ENCODE data around the gene NIF3L1.

Gene NIF3L1

GRCh38 chr2:200860092-200860795 lies 28.9 kb upstream of the NIF3L1 start:
- in situ Hi-C loops (cut with MboI; ENCODE audit: low pct_unique_long_range_greater_than_20kb, low sequenced_read_pairs, unreplicated experiment) = no loop called here
- DNase-seq (ENCODE audit: low spot score) = no peak
- TF ChIP-seq, protein P1, sequence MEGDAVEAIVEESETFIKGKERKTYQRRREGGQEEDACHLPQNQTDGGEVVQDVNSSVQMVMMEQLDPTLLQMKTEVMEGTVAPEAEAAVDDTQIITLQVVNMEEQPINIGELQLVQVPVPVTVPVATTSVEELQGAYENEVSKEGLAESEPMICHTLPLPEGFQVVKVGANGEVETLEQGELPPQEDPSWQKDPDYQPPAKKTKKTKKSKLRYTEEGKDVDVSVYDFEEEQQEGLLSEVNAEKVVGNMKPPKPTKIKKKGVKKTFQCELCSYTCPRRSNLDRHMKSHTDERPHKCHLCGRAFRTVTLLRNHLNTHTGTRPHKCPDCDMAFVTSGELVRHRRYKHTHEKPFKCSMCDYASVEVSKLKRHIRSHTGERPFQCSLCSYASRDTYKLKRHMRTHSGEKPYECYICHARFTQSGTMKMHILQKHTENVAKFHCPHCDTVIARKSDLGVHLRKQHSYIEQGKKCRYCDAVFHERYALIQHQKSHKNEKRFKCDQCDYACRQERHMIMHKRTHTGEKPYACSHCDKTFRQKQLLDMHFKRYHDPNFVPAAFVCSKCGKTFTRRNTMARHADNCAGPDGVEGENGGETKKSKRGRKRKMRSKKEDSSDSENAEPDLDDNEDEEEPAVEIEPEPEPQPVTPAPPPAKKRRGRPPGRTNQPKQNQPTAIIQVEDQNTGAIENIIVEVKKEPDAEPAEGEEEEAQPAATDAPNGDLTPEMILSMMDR (IDR thresholded peaks at IDR 0.05; ENCODE audit: extremely low read depth, insufficient read depth, missing control alignments) = no peak

GRCh38 chr2:200861617-200862155 lies 27.5 kb upstream of the NIF3L1 start:
- in situ Hi-C loops (cut with MboI; ENCODE audit: low pct_unique_long_range_greater_than_20kb, low sequenced_read_pairs, unreplicated experiment) = no loop called here
- DNase-seq (ENCODE audit: low spot score) = no peak
- TF ChIP-seq, protein P1 (IDR thresholded peaks at IDR 0.05; ENCODE audit: extremely low read depth, insufficient read depth, missing control alignments) = no peak

DNA sequence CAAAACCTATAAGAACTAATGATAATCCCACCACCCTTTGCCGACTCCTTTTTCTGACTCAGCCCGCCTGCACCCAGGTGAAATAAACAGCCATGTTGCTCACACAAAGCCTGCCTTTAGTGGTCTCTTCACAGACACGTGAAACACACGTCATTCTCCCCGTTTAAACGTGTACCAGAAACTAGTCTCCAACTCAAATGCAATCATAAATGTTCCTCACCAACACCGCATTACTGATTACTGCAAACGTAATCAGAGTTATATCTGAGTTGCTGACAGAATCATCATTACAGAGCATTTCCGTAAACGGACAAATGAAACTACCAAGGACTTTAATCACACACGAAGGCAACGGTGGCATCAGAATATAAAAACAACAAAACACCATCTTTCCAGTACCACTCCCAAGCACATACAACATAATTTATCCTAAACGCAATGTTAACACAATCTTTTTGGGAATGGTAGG lies 26.6 kb upstream of the NIF3L1 start:
- in situ Hi-C loops (cut with MboI; ENCODE audit: low pct_unique_long_range_greater_than_20kb, low sequenced_read_pairs, unreplicated experiment) = no loop called here
- DNase-seq (ENCODE audit: low spot score) = peak; percentile 58
- TF ChIP-seq, protein P1 (IDR thresholded peaks at IDR 0.05; ENCODE audit: extremely low read depth, insufficient read depth, missing control alignments) = no peak

DNA sequence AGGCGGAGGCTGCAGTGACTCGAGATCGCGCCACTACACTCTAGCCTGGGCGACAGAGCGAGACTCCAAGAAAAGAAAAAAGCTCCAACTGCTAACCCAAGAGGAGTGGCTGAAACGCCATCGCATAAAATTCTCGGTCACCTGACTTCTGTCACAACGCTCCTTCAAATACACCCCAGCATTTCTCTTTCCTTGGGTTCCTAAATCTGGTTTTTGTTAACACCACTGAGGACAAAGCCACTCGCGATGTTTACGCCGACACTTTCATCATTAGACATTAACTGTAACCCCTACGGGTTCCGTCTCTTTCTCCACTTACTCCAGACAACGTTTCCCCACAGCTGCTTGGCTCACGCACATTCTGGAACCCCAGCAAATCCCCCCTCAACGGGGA lies 25.4 kb upstream of the NIF3L1 start:
- DNase-seq (ENCODE audit: low spot score) = no peak
- in situ Hi-C loops (cut with MboI; ENCODE audit: low pct_unique_long_range_greater_than_20kb, low sequenced_read_pairs, unreplicated experiment) = no loop called here
- TF ChIP-seq, protein P1 (IDR thresholded peaks at IDR 0.05; ENCODE audit: extremely low read depth, insufficient read depth, missing control alignments) = no peak

GRCh38 chr2:200864176-200865034 lies 24.8 kb upstream of the NIF3L1 start, which contains the start of gene CLK1:
Gene CLK1, minus strand, starts transcription at chr2:200864658. Its CDS starts 2,796 bp downstream, at chr2:200861862.
- TF ChIP-seq, protein P1 (IDR thresholded peaks at IDR 0.05; ENCODE audit: extremely low read depth, insufficient read depth, missing control alignments) = no peak
- in situ Hi-C loops (cut with MboI; ENCODE audit: low pct_unique_long_range_greater_than_20kb, low sequenced_read_pairs, unreplicated experiment) = no loop called here
- DNase-seq (ENCODE audit: low spot score) = peak; percentile 94

DNA sequence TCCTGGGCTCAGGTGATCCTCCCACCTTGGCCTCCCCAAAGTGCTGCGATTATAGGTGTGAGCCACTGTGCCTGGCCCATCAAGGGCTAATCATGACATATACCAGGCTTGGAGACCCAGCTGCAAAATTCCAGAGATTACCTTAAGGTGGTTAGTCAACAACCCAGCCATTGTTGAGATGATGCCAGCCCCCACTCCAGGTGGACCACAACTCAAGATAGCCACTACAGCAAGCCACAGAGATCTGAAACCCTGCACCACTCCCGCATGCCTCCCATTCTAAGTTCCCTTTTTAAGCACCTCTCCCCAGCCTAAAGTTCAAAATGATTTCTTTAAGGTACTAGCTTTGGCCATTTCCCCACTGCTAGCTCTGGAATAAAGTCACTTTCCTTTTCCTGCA lies 20.2 kb upstream of the NIF3L1 start:
- no peak for DNase-seq (ENCODE audit: low spot score)
- in situ Hi-C loops (cut with MboI; ENCODE audit: low pct_unique_long_range_greater_than_20kb, low sequenced_read_pairs, unreplicated experiment) = no loop called here
- TF ChIP-seq, protein P1 (IDR thresholded peaks at IDR 0.05; ENCODE audit: extremely low read depth, insufficient read depth, missing control alignments) = no peak

All from GM13977 (cell line).